NCI-H345 treated with DMSO at 0.1 percent for 48 hours (cell line): ENCODE data around the gene TVP23A.
"Not testable (repeated sequence)": the region's sequence is repeated elsewhere in the genome, so short reads cannot be mapped to it uniquely, and the experiment has no call there.

ENCODE experiments used
- DNase-seq: peaks from one replicate; lab custom pipeline; 2025; ENCODE audit not compliant: unreplicated experiment; lab: John Stamatoyannopoulos, UW

Gene TVP23A

GRCh38 chr16:10752843-10753523, 65.6 kb downstream of the TVP23A start:
- DNase-seq = no peak

- DNase-seq = no peak
Measured at GRCh38 chr16:10751291-10751697, 67.3 kb downstream of the TVP23A start.

DNA sequence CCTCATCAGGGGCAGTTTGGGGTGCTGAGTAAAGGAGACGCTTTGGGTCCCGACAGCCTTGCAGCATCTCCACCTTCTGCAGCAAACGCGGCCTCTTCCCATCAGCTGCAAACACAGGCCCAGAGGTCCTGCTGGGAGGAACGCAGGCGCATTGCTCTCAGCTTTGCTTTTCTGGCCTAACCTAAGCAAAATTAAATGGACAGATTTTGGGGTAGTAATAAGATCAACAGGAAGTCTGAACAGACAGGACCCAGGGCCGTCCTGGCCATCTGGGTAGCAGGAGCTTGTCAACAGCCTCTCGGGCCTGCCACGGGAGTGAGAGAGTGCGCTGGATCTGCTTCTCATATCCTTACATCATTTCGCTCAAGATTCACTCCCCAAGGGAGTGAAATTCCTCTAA, 67.8 kb downstream of the TVP23A start:
- no peak for DNase-seq

DNA sequence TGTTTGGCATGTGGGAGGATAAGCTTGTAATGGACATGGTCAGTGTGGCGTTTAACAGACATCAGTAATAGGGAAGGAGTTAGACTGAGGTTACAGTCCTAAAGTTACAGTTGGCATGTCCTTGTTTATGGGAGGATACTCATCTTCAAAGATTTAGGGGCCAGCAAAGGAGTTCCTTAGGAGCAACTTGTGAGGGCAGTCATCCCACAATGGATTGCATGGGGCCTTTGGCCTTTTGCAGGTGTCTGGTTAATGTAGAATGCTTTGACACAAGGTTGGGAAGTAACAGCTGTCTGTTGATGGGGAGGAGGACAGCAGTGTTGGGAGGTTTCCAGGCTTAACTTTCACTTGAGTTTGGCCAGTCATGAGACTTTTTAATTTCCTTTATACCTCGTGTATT, 72.8 kb downstream of the TVP23A start:
- no peak for DNase-seq

- no peak for DNase-seq
Measured at GRCh38 chr16:10744370-10745030, 74.1 kb downstream of the TVP23A start.

- DNase-seq = peak; percentile 93
Measured at GRCh38 chr16:10743610-10744369, 74.8 kb downstream of the TVP23A start, which contains the start of gene NUBP1. NUBP1 (plus strand) TSS chr16:10743842; CDS start chr16:10743864, 22 bp downstream.

- DNase-seq = no peak
Measured at GRCh38 chr16:10743227-10743609, 75.4 kb downstream of the TVP23A start.

GRCh38 chr16:10741844-10742243, 76.8 kb downstream of the TVP23A start:
- no peak for DNase-seq

- DNase-seq = not testable (repeated sequence)
Measured at GRCh38 chr16:10741249-10741648, 77.3 kb downstream of the TVP23A start.

DNA sequence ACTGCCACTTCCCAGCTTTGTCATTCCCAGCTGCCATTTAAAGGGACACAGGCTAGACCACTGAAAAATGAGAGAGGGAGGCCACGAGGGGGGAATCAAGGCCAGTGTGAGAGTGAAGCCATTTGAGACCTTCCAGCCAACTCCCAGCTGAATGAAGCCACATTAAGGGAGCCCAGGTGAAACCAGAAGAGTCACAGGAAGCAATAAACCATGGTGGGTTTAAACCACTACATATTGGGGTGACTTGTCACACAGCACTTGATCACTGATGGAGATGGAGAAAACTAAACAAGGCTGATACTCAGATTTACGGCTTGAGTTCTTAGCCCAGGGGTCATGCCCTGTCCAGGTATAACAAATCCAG, 77.8 kb downstream of the TVP23A start:
- no peak for DNase-seq

DNA sequence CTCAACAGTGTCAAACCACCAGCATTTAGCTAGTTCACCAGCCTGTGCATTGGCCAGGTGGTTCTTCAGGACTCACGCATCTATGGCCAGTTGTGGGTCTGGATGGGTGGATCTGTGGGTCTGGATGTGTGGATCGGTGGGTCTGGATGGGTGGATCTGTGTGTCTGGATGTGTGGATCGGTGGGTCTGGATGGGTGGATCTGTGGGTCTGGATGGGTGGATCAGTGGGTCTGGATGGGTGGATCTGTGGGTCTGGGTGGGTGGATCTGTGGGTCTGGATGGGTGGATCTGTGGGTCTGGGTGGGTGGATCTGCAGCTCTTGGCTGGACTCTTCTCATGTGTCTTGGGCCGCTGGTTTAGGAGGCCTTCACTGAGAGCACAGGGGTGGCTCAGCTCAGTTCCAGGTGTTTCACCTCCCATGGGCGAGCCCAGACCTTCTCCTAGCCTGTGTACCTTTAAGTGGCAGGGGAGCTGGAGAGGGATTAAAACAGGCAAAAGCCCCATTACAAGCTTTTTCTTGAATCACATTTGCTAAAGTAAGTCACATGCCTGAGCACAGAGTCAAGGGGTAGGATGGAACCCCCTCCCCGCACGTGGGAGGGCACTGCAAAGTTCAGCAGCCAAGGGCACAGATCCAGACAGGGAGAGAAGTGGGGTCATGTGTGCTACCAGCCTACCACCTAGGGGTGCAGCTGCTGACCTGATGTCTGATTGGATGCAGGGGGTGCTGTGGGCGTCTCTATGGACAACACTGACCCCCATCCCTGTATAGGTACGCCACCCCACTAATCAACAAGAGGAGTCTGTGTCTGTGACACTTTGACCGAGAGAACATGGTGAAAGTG, 78.4 kb downstream of the TVP23A start:
- DNase-seq = no peak

DNA sequence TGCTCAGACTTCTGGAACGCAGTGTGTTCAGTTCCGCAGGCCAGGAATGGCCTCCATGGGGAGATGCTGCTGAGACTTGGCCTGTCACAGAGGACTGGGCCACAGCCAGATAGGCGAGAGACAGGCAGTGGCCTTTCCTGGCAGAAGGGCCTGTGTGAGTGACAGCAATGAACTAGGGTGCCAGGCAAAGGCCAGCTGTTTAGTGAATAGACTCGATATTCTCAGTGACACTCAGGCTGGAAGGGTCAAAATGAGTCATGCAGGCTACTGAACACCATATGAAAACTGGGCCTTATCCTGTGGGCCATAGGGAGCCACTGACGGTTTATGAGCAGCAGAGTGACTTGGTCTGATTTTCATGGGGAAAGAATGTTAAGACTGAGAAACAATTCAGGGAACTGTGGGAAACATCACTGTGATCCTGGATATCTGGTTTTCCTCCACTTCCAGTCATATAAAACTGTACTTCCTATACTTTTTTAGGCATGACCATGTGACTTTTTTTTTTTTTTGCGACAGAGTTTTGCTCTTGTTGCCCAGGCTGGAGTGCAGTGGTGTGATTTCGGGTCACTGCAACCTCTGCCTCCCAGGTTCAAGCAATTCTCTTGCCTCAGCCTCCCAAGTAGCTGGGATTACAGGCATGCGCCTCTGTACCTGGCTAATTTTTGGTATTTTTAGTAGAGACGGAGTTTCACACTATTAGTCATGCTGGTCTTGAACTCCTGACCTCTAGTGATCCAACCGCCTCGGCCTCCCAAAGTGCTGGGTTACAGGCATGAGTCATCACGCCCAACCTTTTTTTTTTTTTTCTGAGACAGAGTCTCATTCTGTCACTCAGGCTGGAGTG, 80.1 kb downstream of the TVP23A start:
- DNase-seq = no peak

DNA sequence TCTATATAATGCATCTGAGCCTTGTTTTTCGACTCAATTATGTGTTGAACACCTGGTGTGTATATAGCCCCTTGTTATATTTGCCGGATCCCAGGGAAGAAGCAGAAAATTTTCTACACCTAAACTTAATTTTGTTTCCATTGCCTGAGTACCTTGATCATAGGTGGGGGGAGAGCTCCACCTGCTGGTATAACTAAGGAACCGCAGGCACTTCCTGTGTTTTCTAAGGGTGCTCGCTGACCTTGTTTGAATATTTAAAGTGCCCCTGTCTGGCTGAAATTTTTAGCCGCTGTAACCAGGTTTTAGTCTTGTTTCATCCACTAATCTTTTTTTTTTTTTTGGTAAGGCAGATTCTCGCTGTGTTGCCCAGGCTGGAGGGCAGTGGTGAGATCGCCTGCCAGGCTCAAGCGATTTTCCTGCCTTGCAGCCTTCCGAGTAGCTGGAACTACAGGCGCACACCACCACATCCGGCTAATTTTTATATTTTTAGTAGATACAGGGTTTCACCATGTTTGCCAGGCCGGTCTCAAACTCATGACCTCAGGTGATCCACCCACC, 81.4 kb downstream of the TVP23A start:
- DNase-seq = peak; percentile 69

DNA sequence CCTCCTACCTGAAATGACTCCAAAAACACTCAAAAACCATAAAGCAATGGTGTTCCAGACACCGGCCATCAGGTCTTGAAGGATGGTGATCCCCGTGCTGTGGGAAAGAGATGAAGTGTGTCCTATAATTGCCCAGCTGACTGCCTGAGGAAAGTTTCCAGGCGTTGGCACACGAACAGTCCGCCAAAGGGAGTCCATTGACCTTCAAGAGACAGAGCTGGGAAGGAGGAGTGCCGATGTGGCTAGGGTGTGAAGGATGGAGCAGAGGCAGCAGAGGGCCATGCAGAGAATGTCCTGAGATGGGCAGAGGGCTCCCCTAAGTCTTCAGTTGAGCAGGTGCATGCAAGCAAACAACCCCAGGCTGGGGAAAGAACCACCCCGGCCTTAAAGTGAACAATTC, 86.8 kb downstream of the TVP23A start:
- no peak for DNase-seq

DNA sequence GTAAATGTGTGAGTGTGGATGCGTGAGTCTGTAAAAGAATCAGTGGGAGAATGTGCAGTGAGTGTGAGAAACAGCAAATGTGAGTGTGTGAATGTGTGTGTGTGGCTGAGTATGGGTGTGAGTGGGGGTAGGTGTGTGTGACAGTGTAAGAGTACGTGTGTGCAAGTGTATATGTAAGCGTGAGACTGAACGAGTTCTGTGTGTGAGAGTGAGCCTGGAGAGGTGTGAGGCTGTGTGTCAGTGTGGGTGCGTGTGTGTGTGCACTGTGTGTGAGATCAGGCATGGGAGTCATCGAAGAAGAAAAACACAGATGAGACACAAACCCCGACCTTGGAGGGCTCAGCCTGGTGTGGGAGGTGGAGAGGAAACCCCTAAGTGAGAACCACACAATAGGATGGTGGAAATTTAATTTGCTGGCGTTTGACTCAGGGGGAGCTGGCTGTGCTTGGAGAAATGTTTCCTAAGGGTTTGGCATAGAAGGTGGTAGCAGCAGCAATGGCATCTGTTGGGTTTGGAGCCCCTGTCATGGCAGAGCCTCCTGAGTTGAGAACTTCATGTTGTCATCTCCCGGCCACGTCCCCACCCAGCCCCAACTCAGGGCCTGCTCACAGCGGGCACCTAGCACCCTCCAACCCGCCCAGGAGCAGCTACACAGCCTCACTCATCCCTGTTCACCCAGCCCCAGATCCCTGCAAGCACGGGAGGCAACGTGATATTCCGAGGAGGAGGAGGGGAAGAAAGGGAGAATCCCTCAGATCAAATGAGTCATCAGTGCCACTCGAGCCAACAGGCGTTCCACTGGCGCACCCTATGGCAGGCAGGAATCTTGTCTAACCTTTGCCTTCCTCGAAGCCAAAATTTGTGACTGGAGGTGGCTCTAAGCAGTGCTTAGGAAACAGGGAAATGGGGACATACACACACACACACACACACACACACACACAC, 89.2 kb downstream of the TVP23A start:
- DNase-seq = no peak

- DNase-seq = no peak
Measured at GRCh38 chr16:10728003-10728887, 90.3 kb downstream of the TVP23A start.
